Measurements from ENCODE around the gene TSPAN13.

The TSPAN13 gene

GRCh38 chr7:16743236-16743635, 10.3 kb upstream of the TSPAN13 start:
- no peaks in the 10 kb centered on the region for H3K36me3 ChIP-seq (ENCODE audit: low read depth)
- H3K4me1 ChIP-seq (ENCODE audit: insufficient read depth, poor library complexity, severe bottlenecking), result peaks cover 20% of the 10 kb centered on the region
- H3K4me3 ChIP-seq (ENCODE audit: severe bottlenecking), result no peak overlapping the region
- no peaks in the 10 kb centered on the region for H3K9me3 ChIP-seq (ENCODE audit: severe bottlenecking)
- no peak for ATAC-seq (ENCODE audit: low read depth)
- no peak for DNase-seq (ENCODE audit: low spot score)
- no peak for TF ChIP-seq CTCF (IDR thresholded peaks at IDR 0.05; ENCODE audit: poor library complexity, severe bottlenecking)
- H3K27ac ChIP-seq (ENCODE audit: poor library complexity, severe bottlenecking), result peak overlapping the region; percentile 20
- H3K27me3 ChIP-seq (ENCODE audit: insufficient read depth, poor library complexity, severe bottlenecking), result no peaks in the 10 kb centered on the region

- Histone ChIP-seq H3K9me3 (ENCODE audit: severe bottlenecking) (no peaks in the 10 kb centered on the region), H3K27ac (ENCODE audit: poor library complexity, severe bottlenecking) (no peak overlapping the region)
- ATAC-seq (ENCODE audit: low read depth), result no peak
These were observed 8.9 kb upstream of the TSPAN13 start for GRCh38 chr7:16744518-16745250.

GRCh38 chr7:16745645-16746044, 7.9 kb upstream of the TSPAN13 start:
- Histone ChIP-seq H3K4me3 (ENCODE audit: severe bottlenecking) (no peak overlapping the region), H3K36me3 (ENCODE audit: low read depth) (no peaks in the 10 kb centered on the region), H3K9me3 (ENCODE audit: severe bottlenecking) (no peaks in the 10 kb centered on the region), H3K4me1 (ENCODE audit: insufficient read depth, poor library complexity, severe bottlenecking) (peaks cover 17% of the 10 kb centered on the region), H3K27me3 (ENCODE audit: insufficient read depth, poor library complexity, severe bottlenecking) (no peaks in the 10 kb centered on the region), H3K27ac (ENCODE audit: poor library complexity, severe bottlenecking) (no peak overlapping the region)
- ATAC-seq (ENCODE audit: low read depth), result no peak
- DNase-seq (ENCODE audit: low spot score), result no peak
- no peak for TF ChIP-seq CTCF (IDR thresholded peaks at IDR 0.05; ENCODE audit: poor library complexity, severe bottlenecking)

More at GRCh38 chr7:16744518-16745250, 8.9 kb upstream of the TSPAN13 start:
- peaks cover 20% of the 10 kb centered on the region for H3K4me1 ChIP-seq (ENCODE audit: insufficient read depth, poor library complexity, severe bottlenecking)
- no peak for DNase-seq (ENCODE audit: low spot score)
- no peak overlapping the region for H3K4me3 ChIP-seq (ENCODE audit: severe bottlenecking)
- H3K27me3 ChIP-seq (ENCODE audit: insufficient read depth, poor library complexity, severe bottlenecking), result no peaks in the 10 kb centered on the region
- TF ChIP-seq CTCF (IDR thresholded peaks at IDR 0.05; ENCODE audit: poor library complexity, severe bottlenecking), result no peak
- no peaks in the 10 kb centered on the region for H3K36me3 ChIP-seq (ENCODE audit: low read depth)

GRCh38 chr7:16747102-16747501, 6.5 kb upstream of the TSPAN13 start:
- DNase-seq (ENCODE audit: low spot score) (no peak), ATAC-seq (ENCODE audit: low read depth) (no peak)
- Histone ChIP-seq H3K27me3 (ENCODE audit: insufficient read depth, poor library complexity, severe bottlenecking) (no peaks in the 10 kb centered on the region), H3K36me3 (ENCODE audit: low read depth) (no peaks in the 10 kb centered on the region), H3K4me1 (ENCODE audit: insufficient read depth, poor library complexity, severe bottlenecking) (peaks cover 12% of the 10 kb centered on the region), H3K27ac (ENCODE audit: poor library complexity, severe bottlenecking) (no peak overlapping the region), H3K4me3 (ENCODE audit: severe bottlenecking) (no peak overlapping the region), H3K9me3 (ENCODE audit: severe bottlenecking) (no peaks in the 10 kb centered on the region)
- no peak for TF ChIP-seq CTCF (IDR thresholded peaks at IDR 0.05; ENCODE audit: poor library complexity, severe bottlenecking)
